ENCODE measurements around the gene SLC31A1.

Gene SLC31A1

GRCh38 chr9:113237026-113237425 is 15.7 kb downstream of the SLC31A1 start:
- Histone ChIP-seq H3K27me3 (ENCODE audit: insufficient read depth, insufficient read length) (no peaks in the 10 kb centered on the region), H3K9me3 (ENCODE audit: insufficient read depth, low read length) (no peaks in the 10 kb centered on the region), H3K4me1 (ENCODE audit: insufficient read depth, insufficient read length) (no peaks in the 10 kb centered on the region), H3K9ac (ENCODE audit: insufficient read length, low read depth) (no peak overlapping the region), H3K4me3 (ENCODE audit: insufficient read length, low read depth) (no peak overlapping the region), H3K36me3 (ENCODE audit: insufficient read depth, insufficient read length, low read length) (no peaks in the 10 kb centered on the region)
- DNase-seq (ENCODE audit: low read depth, low spot score), result no peak
- TF ChIP-seq YY1 (IDR thresholded peaks at IDR 0.05; ENCODE audit: insufficient read depth, insufficient read length) (no peak), ZNF274 (IDR thresholded peaks at IDR 0.05; ENCODE audit: low read depth, low read length) (no peak), SUZ12 (IDR thresholded peaks at IDR 0.05; ENCODE audit: extremely low read depth, insufficient read depth, insufficient read length) (no peak)

GRCh38 chr9:113238202-113238858 is 17.0 kb downstream of the SLC31A1 start:
- H3K4me1 ChIP-seq (ENCODE audit: insufficient read depth, insufficient read length), result no peaks in the 10 kb centered on the region
- H3K36me3 ChIP-seq (ENCODE audit: insufficient read depth, insufficient read length, low read length), result no peaks in the 10 kb centered on the region
- H3K27me3 ChIP-seq (ENCODE audit: insufficient read depth, insufficient read length), result no peaks in the 10 kb centered on the region
- no peaks in the 10 kb centered on the region for H3K9me3 ChIP-seq (ENCODE audit: insufficient read depth, low read length)
- H3K4me3 ChIP-seq (ENCODE audit: insufficient read length, low read depth), result no peak overlapping the region
- no peak for DNase-seq (ENCODE audit: low read depth, low spot score)
- TF ChIP-seq ZNF274 (IDR thresholded peaks at IDR 0.05; ENCODE audit: low read depth, low read length) (no peak), SUZ12 (IDR thresholded peaks at IDR 0.05; ENCODE audit: extremely low read depth, insufficient read depth, insufficient read length) (no peak), YY1 (IDR thresholded peaks at IDR 0.05; ENCODE audit: insufficient read depth, insufficient read length) (no peak)
- H3K9ac ChIP-seq (ENCODE audit: insufficient read length, low read depth), result no peak overlapping the region

- DNase-seq (ENCODE audit: low read depth, low spot score), result no peak
- TF ChIP-seq SUZ12 (IDR thresholded peaks at IDR 0.05; ENCODE audit: extremely low read depth, insufficient read depth, insufficient read length) (no peak), ZNF274 (IDR thresholded peaks at IDR 0.05; ENCODE audit: low read depth, low read length) (no peak), YY1 (IDR thresholded peaks at IDR 0.05; ENCODE audit: insufficient read depth, insufficient read length) (no peak)
- Histone ChIP-seq H3K36me3 (ENCODE audit: insufficient read depth, insufficient read length, low read length) (no peaks in the 10 kb centered on the region), H3K9ac (ENCODE audit: insufficient read length, low read depth) (no peak overlapping the region), H3K4me3 (ENCODE audit: insufficient read length, low read depth) (no peak overlapping the region), H3K4me1 (ENCODE audit: insufficient read depth, insufficient read length) (no peaks in the 10 kb centered on the region), H3K27me3 (ENCODE audit: insufficient read depth, insufficient read length) (no peaks in the 10 kb centered on the region), H3K9me3 (ENCODE audit: insufficient read depth, low read length) (no peaks in the 10 kb centered on the region)
These were observed 17.5 kb downstream of the SLC31A1 start for GRCh38 chr9:113238859-113239232.

- TF ChIP-seq ZNF274 (IDR thresholded peaks at IDR 0.05; ENCODE audit: low read depth, low read length) (no peak), YY1 (IDR thresholded peaks at IDR 0.05; ENCODE audit: insufficient read depth, insufficient read length) (no peak), SUZ12 (IDR thresholded peaks at IDR 0.05; ENCODE audit: extremely low read depth, insufficient read depth, insufficient read length) (no peak)
- DNase-seq (ENCODE audit: low read depth, low spot score), result no peak
- H3K9ac ChIP-seq (ENCODE audit: insufficient read length, low read depth), result no peak overlapping the region
These were observed 19.8 kb downstream of the SLC31A1 start for GRCh38 chr9:113241161-113241560.

GRCh38 chr9:113244556-113244955 is 23.2 kb downstream of the SLC31A1 start:
- no peak for TF ChIP-seq ZNF274 (IDR thresholded peaks at IDR 0.05; ENCODE audit: low read depth, low read length)
- no peak for TF ChIP-seq YY1 (IDR thresholded peaks at IDR 0.05; ENCODE audit: insufficient read depth, insufficient read length)
- TF ChIP-seq SUZ12 (IDR thresholded peaks at IDR 0.05; ENCODE audit: extremely low read depth, insufficient read depth, insufficient read length), result no peak
- Histone ChIP-seq H3K4me3 (ENCODE audit: insufficient read length, low read depth) (no peak overlapping the region), H3K9ac (ENCODE audit: insufficient read length, low read depth) (no peak overlapping the region), H3K27me3 (ENCODE audit: insufficient read depth, insufficient read length) (no peaks in the 10 kb centered on the region), H3K4me1 (ENCODE audit: insufficient read depth, insufficient read length) (no peaks in the 10 kb centered on the region), H3K9me3 (ENCODE audit: insufficient read depth, low read length) (no peaks in the 10 kb centered on the region; the same call in 1 of the 2 replicates), H3K36me3 (ENCODE audit: insufficient read depth, insufficient read length, low read length) (no peaks in the 10 kb centered on the region)
- DNase-seq (ENCODE audit: low read depth, low spot score), result no peak

More at GRCh38 chr9:113241161-113241560, 19.8 kb downstream of the SLC31A1 start:
- Histone ChIP-seq H3K4me1 (ENCODE audit: insufficient read depth, insufficient read length) (no peaks in the 10 kb centered on the region), H3K27me3 (ENCODE audit: insufficient read depth, insufficient read length) (no peaks in the 10 kb centered on the region), H3K36me3 (ENCODE audit: insufficient read depth, insufficient read length, low read length) (no peaks in the 10 kb centered on the region), H3K4me3 (ENCODE audit: insufficient read length, low read depth) (no peak overlapping the region), H3K9me3 (ENCODE audit: insufficient read depth, low read length) (no peaks in the 10 kb centered on the region)

- H3K4me1 ChIP-seq (ENCODE audit: insufficient read depth, insufficient read length), result no peaks in the 10 kb centered on the region
- no peaks in the 10 kb centered on the region for H3K27me3 ChIP-seq (ENCODE audit: insufficient read depth, insufficient read length)
- H3K9me3 ChIP-seq (ENCODE audit: insufficient read depth, low read length), result no peaks in the 10 kb centered on the region; the same call in 1 of the 2 replicates
- no peak for TF ChIP-seq ZNF274 (IDR thresholded peaks at IDR 0.05; ENCODE audit: low read depth, low read length)
- TF ChIP-seq SUZ12 (IDR thresholded peaks at IDR 0.05; ENCODE audit: extremely low read depth, insufficient read depth, insufficient read length), result no peak
- TF ChIP-seq YY1 (IDR thresholded peaks at IDR 0.05; ENCODE audit: insufficient read depth, insufficient read length), result no peak
- H3K36me3 ChIP-seq (ENCODE audit: insufficient read depth, insufficient read length, low read length), result no peaks in the 10 kb centered on the region
- no peak for DNase-seq (ENCODE audit: low read depth, low spot score)
- no peak overlapping the region for H3K9ac ChIP-seq (ENCODE audit: insufficient read length, low read depth)
- H3K4me3 ChIP-seq (ENCODE audit: insufficient read length, low read depth), result no peak overlapping the region
These were observed 24.6 kb downstream of the SLC31A1 start for GRCh38 chr9:113245894-113246293.

GRCh38 chr9:113246928-113247327 is 25.6 kb downstream of the SLC31A1 start:
- H3K27me3 ChIP-seq (ENCODE audit: insufficient read depth, insufficient read length), result no peaks in the 10 kb centered on the region
- DNase-seq (ENCODE audit: low read depth, low spot score), result no peak
- TF ChIP-seq SUZ12 (IDR thresholded peaks at IDR 0.05; ENCODE audit: extremely low read depth, insufficient read depth, insufficient read length), result no peak
- TF ChIP-seq YY1 (IDR thresholded peaks at IDR 0.05; ENCODE audit: insufficient read depth, insufficient read length), result no peak
- no peak for TF ChIP-seq ZNF274 (IDR thresholded peaks at IDR 0.05; ENCODE audit: low read depth, low read length)
- no peak overlapping the region for H3K9ac ChIP-seq (ENCODE audit: insufficient read length, low read depth)
- H3K4me3 ChIP-seq (ENCODE audit: insufficient read length, low read depth), result no peak overlapping the region
- H3K9me3 ChIP-seq (ENCODE audit: insufficient read depth, low read length), result no peaks in the 10 kb centered on the region; the same call in 1 of the 2 replicates
- no peaks in the 10 kb centered on the region for H3K36me3 ChIP-seq (ENCODE audit: insufficient read depth, insufficient read length, low read length)
- H3K4me1 ChIP-seq (ENCODE audit: insufficient read depth, insufficient read length), result no peaks in the 10 kb centered on the region

All from NT2/D1 (cell line).